GM03348 (cell line): Measurements from ENCODE around the gene TNS3.

Experiments used
- DNase-seq: peaks from one replicate; pipeline ENCODE4 v3.0.0; 2012; ENCODE audit warnings: low spot score

The TNS3 gene

GRCh38 chr7:47581438-47581803 lies 490 bp downstream of the TNS3 start:
- DNase-seq, result peak; percentile 36

GRCh38 chr7:47580811-47581331 lies 1.0 kb downstream of the TNS3 start:
- peak; percentile 40 for DNase-seq

GRCh38 chr7:47580175-47580706 lies 1.7 kb downstream of the TNS3 start:
- no peak for DNase-seq

GRCh38 chr7:47579458-47579857 lies 2.5 kb downstream of the TNS3 start:
- DNase-seq, result no peak

GRCh38 chr7:47578579-47579270 lies 3.2 kb downstream of the TNS3 start:
- DNase-seq, result peak; percentile 72

- no peak for DNase-seq
These were observed 4.5 kb downstream of the TNS3 start for GRCh38 chr7:47577321-47577919.

- no peak for DNase-seq
These were observed 5.0 kb downstream of the TNS3 start for GRCh38 chr7:47576866-47577306.

- DNase-seq, result peak; percentile 54
These were observed 5.7 kb downstream of the TNS3 start for GRCh38 chr7:47576031-47576865.

GRCh38 chr7:47574482-47575329 lies 7.2 kb downstream of the TNS3 start:
- no peak for DNase-seq

GRCh38 chr7:47573758-47574481 lies 8.0 kb downstream of the TNS3 start:
- peak; percentile 81 for DNase-seq

GRCh38 chr7:47572939-47573757 lies 8.8 kb downstream of the TNS3 start:
- no peak for DNase-seq

GRCh38 chr7:47572094-47572445 lies 9.8 kb downstream of the TNS3 start:
- no peak for DNase-seq

GRCh38 chr7:47571331-47572093 lies 10.4 kb downstream of the TNS3 start:
- peak; percentile 79 for DNase-seq

GRCh38 chr7:47570649-47571050 lies 11.3 kb downstream of the TNS3 start:
- DNase-seq, result peak; percentile 71

GRCh38 chr7:47568547-47568946 lies 13.4 kb downstream of the TNS3 start:
- no peak for DNase-seq

- no peak for DNase-seq
These were observed 13.9 kb downstream of the TNS3 start for GRCh38 chr7:47568056-47568455.

- no peak for DNase-seq
These were observed 16.2 kb downstream of the TNS3 start for GRCh38 chr7:47565640-47566250.

GRCh38 chr7:47563521-47563920 lies 18.4 kb downstream of the TNS3 start:
- no peak for DNase-seq
